Keratinocyte (primary cell): ENCODE results near the gene THRB. TPM values are rescaled to one million over a fixed set of nuclear protein-coding genes. Genes with fewer than 3 reads are reported as not detected.

Source experiments
- DNase-seq: peaks from one replicate; pipeline ENCODE4 v3.0.0-alpha.2; 2011; ENCODE audit warnings: low read depth, missing footprints, low spot score
- FAIRE-seq: peaks from 2 replicates; lab custom pipeline; 2011; peaks lifted over from hg19 to GRCh38; lab: Jason Lieb, UNC
- H2AFZ ChIP-seq: 2 replicates; pipeline ENCODE4 v1.6.0; 2012; ENCODE audit warnings: low read length, control low read depth, inconsistent platforms; ENCODE audit not compliant: control insufficient read depth
- H3K27ac ChIP-seq: 2 replicates; pipeline ENCODE4 v1.5.1; 2011; ENCODE audit warnings: low read length; ENCODE audit not compliant: control insufficient read depth, insufficient read depth
- H3K27me3 ChIP-seq: 3 replicates; pipeline ENCODE4 v1.6.0; 2011; ENCODE audit warnings: low read length; ENCODE audit not compliant: control insufficient read depth, insufficient read depth; ENCODE audit errors: extremely low read depth
- H3K36me3 ChIP-seq, 2 experiments: 2 replicates in 1 of 2; 3 replicates in 1 of 2; pipeline ENCODE4 v1.5.1; 2011; ENCODE audit warnings: low read length in 2 of 2, mild to moderate bottlenecking in 1 of 2; ENCODE audit not compliant: control insufficient read depth in 2 of 2, insufficient read depth in 2 of 2; ENCODE audit errors: extremely low read depth in 1 of 2
- H3K4me1 ChIP-seq: 3 replicates; pipeline ENCODE4 v1.5.1; 2011; ENCODE audit warnings: low read length; ENCODE audit not compliant: control insufficient read depth, insufficient read depth; ENCODE audit errors: extremely low read depth
- H3K4me2 ChIP-seq: 3 replicates; pipeline ENCODE4 v1.6.0; 2011; ENCODE audit warnings: low read depth, low read length; ENCODE audit not compliant: control insufficient read depth, insufficient read depth; ENCODE audit errors: extremely low read depth
- H3K4me3 ChIP-seq, 3 experiments: fragments of 200-600 bp in 1 of 3; sonication (generic) in 1 of 3; 2 replicates in 2 of 3; 3 replicates in 1 of 3; pipeline ENCODE4 v1.5.1; 2011 to 2016; ENCODE audit warnings: low read length in 3 of 3, mild to moderate bottlenecking in 3 of 3, control low read depth in 2 of 3, inconsistent platforms in 1 of 3, low read depth in 1 of 3, mixed read lengths in 1 of 3, mixed run types in 1 of 3, moderate library complexity in 1 of 3; ENCODE audit not compliant: control insufficient read depth in 2 of 3, insufficient read depth in 2 of 3; ENCODE audit errors: extremely low read depth in 1 of 3
- H3K79me2 ChIP-seq: 2 replicates; pipeline ENCODE4 v1.6.0; 2012; ENCODE audit warnings: low read length; ENCODE audit not compliant: control insufficient read depth, insufficient read depth
- H3K9ac ChIP-seq: 3 replicates; pipeline ENCODE4 v1.6.0; 2011; ENCODE audit warnings: low read length; ENCODE audit not compliant: control insufficient read depth, insufficient read depth; ENCODE audit errors: extremely low read depth
- H3K9me1 ChIP-seq: 3 replicates; pipeline ENCODE4 v1.6.0; 2011; ENCODE audit warnings: low read length; ENCODE audit not compliant: control insufficient read depth, insufficient read depth; ENCODE audit errors: extremely low read depth
- H3K9me3 ChIP-seq: 2 replicates; pipeline ENCODE4 v1.5.1; 2012; ENCODE audit warnings: low read depth, low read length; ENCODE audit not compliant: control insufficient read depth
- H4K20me1 ChIP-seq: 3 replicates; pipeline ENCODE4 v1.6.0; 2011; ENCODE audit warnings: low read length; ENCODE audit not compliant: control insufficient read depth, insufficient read depth; ENCODE audit errors: extremely low read depth
- CTCF ChIP-seq, 3 experiments: IDR thresholded peaks in 1 of 3; conservative IDR thresholded peaks in 1 of 3; optimal IDR thresholded peaks in 1 of 3; 2 replicates in 2 of 3; 3 replicates in 1 of 3; pipeline versions ENCODE3 to v1.5.1; 2011; ENCODE audit warnings: low read length in 3 of 3, mild to moderate bottlenecking in 3 of 3, moderate library complexity in 2 of 3, control low read depth in 1 of 3, inconsistent platforms in 1 of 3; ENCODE audit not compliant: insufficient read depth in 2 of 3; ENCODE audit errors: extremely low read depth in 1 of 3
- EZH2 ChIP-seq: IDR thresholded peaks from one replicate; pipeline ENCODE4 v1.6.1; 2012; ENCODE audit warnings: inconsistent platforms, mild to moderate bottlenecking, low read length, moderate library complexity
- dilution Hi-C: fragments of 300-500 bp; cut with MboI; formaldehyde crosslinking; loops from one replicate; pipeline ENCODE4 v1.7.0; 2020; ENCODE audit warnings: low sequenced_read_pairs; ENCODE audit not compliant: extremely low pct_ligation_motif_present
- polyA plus RNA-seq, 5 experiments: library from polyadenylated mRNA; depleted of rRNA in 3 of 5; stranded (reverse) in 3 of 5; stranded (forward) in 1 of 5; unstranded in 1 of 5; fragments of >200 nt; gene quantifications; 1 replicate in 1 of 5; 2 replicates in 3 of 5; 3 replicates in 1 of 5; pipeline versions ENCODE4 v1.2.1 to v1.2.3, GENCODE V29; 2011 to 2012; ENCODE audit warnings: missing spikeins in 2 of 5, low read depth in 1 of 5, low replicate concordance in 1 of 5

THRB gene
- polyA plus RNA-seq, 1 donor (not counting 4 experiments of a cell fraction or from before 2014, with no cell fraction given) = 2.6 TPM

- dilution Hi-C loops = no loop called here
- no peak overlapping the region for H3K4me3 ChIP-seq
- H3K9me3 ChIP-seq = no peaks in the 10 kb centered on the region
- no peak overlapping the region for H2AFZ ChIP-seq
- FAIRE-seq (no peak), DNase-seq (no peak)
- no peak overlapping the region for H3K9ac ChIP-seq
- no peak overlapping the region for H3K27ac ChIP-seq
- no peaks in the 10 kb centered on the region for H4K20me1 ChIP-seq
- no peak for TF ChIP-seq EZH2
- no peak for TF ChIP-seq CTCF (optimal IDR thresholded peaks at IDR 0.05 in 1 of 3, IDR thresholded peaks at IDR 0.05 in 1 of 3, conservative IDR thresholded peaks at IDR 0.05 in 1 of 3; ENCODE audit: extremely low read depth in 1 of 3, insufficient read depth in 2 of 3, low read length in 3 of 3)
- no peaks in the 10 kb centered on the region for H3K27me3 ChIP-seq
- no peaks in the 10 kb centered on the region for H3K79me2 ChIP-seq
- H3K4me1 ChIP-seq = no peaks in the 10 kb centered on the region
- H3K9me1 ChIP-seq = no peaks in the 10 kb centered on the region
- H3K36me3 ChIP-seq = no peaks in the 10 kb centered on the region
- no peak overlapping the region for H3K4me2 ChIP-seq
Measured at GRCh38 chr3:24202071-24202470, 292.6 kb downstream of the THRB start.

GRCh38 chr3:24201301-24201700 lies 293.3 kb downstream of the THRB start:
- Histone ChIP-seq H3K27ac (no peak overlapping the region), H3K27me3 (no peaks in the 10 kb centered on the region), H3K4me1 (no peaks in the 10 kb centered on the region), H3K9ac (no peak overlapping the region), H3K9me3 (no peaks in the 10 kb centered on the region), H3K36me3 (no peaks in the 10 kb centered on the region), H3K4me2 (no peak overlapping the region), H2AFZ (no peak overlapping the region), H3K79me2 (no peaks in the 10 kb centered on the region), H3K4me3 (no peak overlapping the region), H3K9me1 (no peaks in the 10 kb centered on the region), H4K20me1 (no peaks in the 10 kb centered on the region)
- DNase-seq = no peak
- dilution Hi-C loops = no loop called here
- no peak for TF ChIP-seq CTCF (optimal IDR thresholded peaks at IDR 0.05 in 1 of 3, IDR thresholded peaks at IDR 0.05 in 1 of 3, conservative IDR thresholded peaks at IDR 0.05 in 1 of 3; ENCODE audit: extremely low read depth in 1 of 3, insufficient read depth in 2 of 3, low read length in 3 of 3)
- no peak for TF ChIP-seq EZH2
- FAIRE-seq = no peak
